Lower lobe of right lung (tissue), 2 donors: Measurements from ENCODE around the gene HOXA4. TPM values are rescaled to one million over a fixed set of nuclear protein-coding genes. Genes with fewer than 3 reads are reported as not detected.
A peak's percentile ranks its signal among the peaks of the same experiment; 100 is the strongest.

ENCODE experiments used
- ATAC-seq, 2 donors: fragments of 200-7000 bp; cut with Tn5 transposase; one replicate each; pipeline ENCODE4 v1.9.1; 2020 to 2022; ENCODE audit warnings: mild to moderate bottlenecking in 2 of 2, moderate library complexity in 2 of 2
- DNase-seq: peaks from one replicate; pipeline ENCODE4 v3.0.0-alpha.2; 2020
- H3K27ac ChIP-seq: fragments of 200-600 bp; one replicate; pipeline ENCODE4 v1.8.0; 2022
- H3K27me3 ChIP-seq: fragments of 200-600 bp; one replicate; pipeline ENCODE4 v1.8.0; 2022; ENCODE audit warnings: low read depth
- H3K36me3 ChIP-seq: fragments of 200-600 bp; one replicate; pipeline ENCODE4 v1.8.0; 2022; ENCODE audit warnings: mild to moderate bottlenecking
- H3K4me1 ChIP-seq: fragments of 200-600 bp; one replicate; pipeline ENCODE4 v1.8.0; 2022
- H3K4me3 ChIP-seq: fragments of 200-600 bp; one replicate; pipeline ENCODE4 v1.8.0; 2022; ENCODE audit warnings: mild to moderate bottlenecking
- H3K9me3 ChIP-seq: fragments of 200-600 bp; one replicate; pipeline ENCODE4 v1.8.0; 2022
- intact Hi-C: fragments of 100-400 bp; cut with DNase I; formaldehyde crosslinking; loops from one replicate; pipeline ENCODE4 v1.11.0; 2022
- total RNA-seq: library from RNA; stranded (reverse); fragmentation: NEBNext Ultra II Directional; extraction: Animal tissue kit (Norgen Biotek cat#: 25700); gene quantifications from one replicate; pipeline ENCODE4 v1.2.1, GENCODE V29; 2021
- TF ChIP-seq, protein P1 (sequence below): fragments of 200-600 bp; IDR thresholded peaks from one replicate; pipeline ENCODE4 v1.8.0; 2022; ENCODE audit warnings: antibody characterized with exemption, mild to moderate bottlenecking
- donor health status: DM: no; HTN: yes; CAD: no; lungs with severe emphysema.

Gene HOXA4
- total RNA-seq, 1 donor from 2014 or later = 8.5 TPM

DNA sequence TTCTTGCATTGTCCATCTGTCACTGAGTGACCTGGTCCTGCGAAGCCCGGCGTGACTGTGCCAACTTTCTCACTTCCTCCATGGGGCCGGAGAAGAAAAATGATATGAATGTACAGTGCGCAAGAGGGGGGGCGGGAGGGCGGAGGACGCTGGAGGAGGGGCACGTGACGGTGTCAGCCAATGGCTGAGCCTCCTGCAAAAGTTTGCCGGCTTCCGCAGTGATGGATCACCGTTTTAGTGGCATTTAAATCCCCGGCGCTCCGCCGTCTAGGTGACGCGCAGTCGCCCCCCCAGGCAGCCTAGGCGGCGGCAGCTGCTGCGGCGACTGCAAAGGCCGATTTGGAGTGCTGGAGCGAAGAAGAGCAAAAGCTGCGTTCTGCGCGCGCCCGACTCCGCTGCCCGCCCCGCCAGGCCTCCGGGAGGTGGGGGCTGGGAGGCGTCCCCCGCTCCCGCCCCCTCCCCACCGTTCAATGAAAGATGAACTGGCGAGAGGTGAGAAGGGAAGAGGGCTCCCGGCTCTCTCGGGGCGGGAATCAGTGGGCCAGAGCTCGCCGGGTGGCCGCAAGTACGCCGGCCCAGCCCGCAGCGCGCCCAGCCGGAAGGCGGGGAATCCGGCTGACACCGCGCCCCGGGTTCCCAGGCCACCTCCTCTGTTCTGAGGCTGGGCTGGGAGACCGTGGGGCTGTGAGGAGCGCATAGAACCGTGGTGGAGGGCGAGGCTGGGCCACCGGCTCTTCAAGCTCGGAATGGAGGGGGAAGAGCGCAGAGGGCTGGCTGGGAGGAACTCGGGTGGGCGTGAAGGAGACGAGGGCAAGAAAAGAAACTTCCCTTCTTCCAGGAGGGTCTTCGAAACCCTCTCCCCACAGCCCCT is 34.4 kb downstream of the HOXA4 start, which contains the start of gene HOXA1:
TSS of gene HOXA1 (minus strand) at position 104 of the 871 bp plus-strand sequence. CDS start at position 16, 88 bp downstream.
- Histone ChIP-seq H3K27ac (peak within 1 kb of the TSS; percentile 94), H3K4me1 (peaks cover 40% of the 10 kb centered on the region), H3K36me3 (peaks cover 16% of the 10 kb centered on the region), H3K4me3 (peak within 1 kb of the TSS; percentile 90), H3K27me3 (peaks cover 38% of the 10 kb centered on the region), H3K9me3 (no peaks in the 10 kb centered on the region)
- DNase-seq (peak; percentile 86), ATAC-seq (peak; percentile 87 to 89)
- TF ChIP-seq, protein P1, sequence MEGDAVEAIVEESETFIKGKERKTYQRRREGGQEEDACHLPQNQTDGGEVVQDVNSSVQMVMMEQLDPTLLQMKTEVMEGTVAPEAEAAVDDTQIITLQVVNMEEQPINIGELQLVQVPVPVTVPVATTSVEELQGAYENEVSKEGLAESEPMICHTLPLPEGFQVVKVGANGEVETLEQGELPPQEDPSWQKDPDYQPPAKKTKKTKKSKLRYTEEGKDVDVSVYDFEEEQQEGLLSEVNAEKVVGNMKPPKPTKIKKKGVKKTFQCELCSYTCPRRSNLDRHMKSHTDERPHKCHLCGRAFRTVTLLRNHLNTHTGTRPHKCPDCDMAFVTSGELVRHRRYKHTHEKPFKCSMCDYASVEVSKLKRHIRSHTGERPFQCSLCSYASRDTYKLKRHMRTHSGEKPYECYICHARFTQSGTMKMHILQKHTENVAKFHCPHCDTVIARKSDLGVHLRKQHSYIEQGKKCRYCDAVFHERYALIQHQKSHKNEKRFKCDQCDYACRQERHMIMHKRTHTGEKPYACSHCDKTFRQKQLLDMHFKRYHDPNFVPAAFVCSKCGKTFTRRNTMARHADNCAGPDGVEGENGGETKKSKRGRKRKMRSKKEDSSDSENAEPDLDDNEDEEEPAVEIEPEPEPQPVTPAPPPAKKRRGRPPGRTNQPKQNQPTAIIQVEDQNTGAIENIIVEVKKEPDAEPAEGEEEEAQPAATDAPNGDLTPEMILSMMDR = no peak
- intact Hi-C loops = no loop called here

DNA sequence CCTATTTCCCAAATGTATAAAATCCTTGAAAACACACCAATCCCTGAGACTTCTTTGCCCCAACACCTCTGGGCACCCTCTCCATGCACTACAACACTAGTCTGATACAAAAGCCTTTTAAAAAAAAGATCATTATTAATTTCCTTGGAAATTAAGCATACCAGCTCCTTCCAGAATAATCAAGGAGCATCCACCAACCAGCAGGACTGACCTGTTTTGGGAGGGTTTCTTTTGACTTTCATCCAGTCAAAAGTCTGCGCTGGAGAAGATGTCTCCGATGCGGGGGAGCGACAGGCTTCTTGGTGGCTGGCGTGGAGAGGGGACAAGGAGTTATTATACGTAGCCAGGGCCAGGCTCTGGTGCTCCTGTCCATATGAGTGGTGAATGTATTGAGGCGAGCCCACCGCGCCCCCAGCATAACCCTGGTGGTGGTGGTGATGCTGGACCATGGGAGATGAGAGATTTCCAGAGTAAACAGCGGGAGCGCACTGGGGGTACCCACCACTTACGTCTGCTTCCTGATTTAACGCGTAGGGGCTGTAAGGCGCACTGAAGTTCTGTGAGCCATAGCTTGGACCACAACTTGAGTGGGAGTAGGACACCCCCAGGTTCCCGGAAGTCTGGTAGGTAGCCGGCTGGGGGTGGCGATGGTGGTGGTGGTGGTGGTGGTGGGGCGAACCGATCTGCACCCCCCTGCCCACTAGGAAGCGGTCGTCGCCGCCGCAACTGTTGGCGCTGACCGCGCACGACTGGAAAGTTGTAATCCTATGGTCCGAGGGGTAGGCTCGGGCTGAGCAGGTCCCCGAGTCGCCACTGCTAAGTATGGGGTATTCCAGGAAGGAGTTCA is 35.3 kb downstream of the HOXA4 start:
- Histone ChIP-seq H3K9me3 (no peaks in the 10 kb centered on the region), H3K4me1 (peaks cover 33% of the 10 kb centered on the region), H3K4me3 (peak overlapping the region; percentile 90), H3K36me3 (peaks cover 7% of the 10 kb centered on the region), H3K27ac (peak overlapping the region; percentile 94), H3K27me3 (peaks cover 38% of the 10 kb centered on the region)
- DNase-seq = no peak
- ATAC-seq = peak; percentile 1
- TF ChIP-seq, protein P1 = no peak
- intact Hi-C loops = no loop called here

DNA sequence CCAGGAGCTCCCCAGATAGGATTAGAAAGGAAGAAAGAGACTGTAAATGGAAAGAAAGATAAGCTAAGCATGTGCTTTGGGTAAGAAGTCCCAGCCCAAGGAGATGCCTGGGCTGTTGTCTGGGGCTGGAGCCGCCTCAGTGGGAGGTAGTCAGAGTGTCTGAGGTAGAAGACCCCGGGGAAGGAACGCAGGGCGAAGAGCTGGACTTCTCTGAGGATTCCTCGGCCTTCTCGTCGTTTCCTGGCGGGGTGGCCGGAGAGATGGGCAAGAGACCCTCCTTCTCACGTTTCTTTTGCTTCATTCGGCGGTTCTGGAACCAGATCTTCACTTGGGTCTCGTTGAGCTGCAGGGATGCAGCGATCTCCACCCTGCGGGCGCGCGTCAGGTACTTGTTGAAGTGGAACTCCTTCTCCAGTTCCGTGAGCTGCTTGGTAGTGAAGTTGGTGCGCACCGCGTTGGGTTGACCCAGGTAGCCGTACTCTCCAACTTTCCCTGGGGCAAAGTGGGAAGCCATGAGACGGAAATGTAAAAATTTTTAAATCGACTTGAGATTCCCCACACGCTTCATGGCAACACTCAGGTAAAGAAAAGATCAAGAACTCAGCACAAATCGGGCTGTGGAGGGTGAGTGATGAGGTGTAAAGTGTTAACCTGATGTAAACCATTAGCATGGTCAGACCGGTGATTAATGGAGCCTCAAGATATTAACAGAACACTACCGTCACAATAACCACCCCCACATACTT is 36.1 kb downstream of the HOXA4 start:
- Histone ChIP-seq H3K4me3 (no peak overlapping the region), H3K27ac (no peak overlapping the region), H3K36me3 (no peaks in the 10 kb centered on the region), H3K9me3 (no peaks in the 10 kb centered on the region), H3K4me1 (peaks cover 25% of the 10 kb centered on the region), H3K27me3 (peaks cover 45% of the 10 kb centered on the region)
- TF ChIP-seq, protein P1 = no peak
- ATAC-seq = no peak
- intact Hi-C loops = no loop called here
- DNase-seq = no peak

DNA sequence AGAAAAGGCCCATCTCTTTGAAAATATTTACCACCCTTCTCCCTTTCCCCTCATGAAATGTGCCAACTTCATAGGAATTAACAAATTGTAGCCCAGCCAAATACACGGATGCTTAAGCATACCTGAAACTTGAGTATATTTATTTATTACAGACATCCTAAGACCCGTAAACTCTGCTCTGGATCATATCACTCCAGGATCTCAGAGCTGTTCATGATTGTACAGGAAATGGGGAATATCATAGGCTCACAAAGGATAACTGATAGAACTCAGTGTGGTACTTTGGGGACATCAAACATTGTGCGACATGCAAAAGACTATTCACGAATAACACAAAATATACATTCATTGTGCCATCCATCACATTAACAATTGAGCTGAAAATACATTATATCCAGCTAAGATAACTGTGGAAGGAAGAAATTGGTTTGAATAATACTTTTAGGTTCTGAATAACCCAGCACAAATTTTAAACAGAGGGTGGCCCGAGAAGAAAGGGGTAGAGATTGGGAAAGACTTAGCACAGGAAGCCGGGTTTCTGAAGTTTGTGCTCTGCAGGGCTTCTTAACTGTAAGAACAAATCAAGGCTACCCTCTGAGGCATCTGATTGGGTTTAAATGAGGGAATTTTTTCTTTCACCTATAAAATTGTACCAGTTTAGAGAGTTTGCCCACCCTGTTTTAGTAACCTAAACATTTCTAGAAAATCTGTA is 37.2 kb downstream of the HOXA4 start:
- Histone ChIP-seq H3K27me3 (peaks cover 49% of the 10 kb centered on the region), H3K4me3 (no peak overlapping the region), H3K9me3 (no peaks in the 10 kb centered on the region), H3K36me3 (no peaks in the 10 kb centered on the region), H3K4me1 (peaks cover 23% of the 10 kb centered on the region), H3K27ac (no peak overlapping the region)
- DNase-seq (no peak), ATAC-seq (no peak)
- intact Hi-C loops = no loop called here
- TF ChIP-seq, protein P1 = no peak

DNA sequence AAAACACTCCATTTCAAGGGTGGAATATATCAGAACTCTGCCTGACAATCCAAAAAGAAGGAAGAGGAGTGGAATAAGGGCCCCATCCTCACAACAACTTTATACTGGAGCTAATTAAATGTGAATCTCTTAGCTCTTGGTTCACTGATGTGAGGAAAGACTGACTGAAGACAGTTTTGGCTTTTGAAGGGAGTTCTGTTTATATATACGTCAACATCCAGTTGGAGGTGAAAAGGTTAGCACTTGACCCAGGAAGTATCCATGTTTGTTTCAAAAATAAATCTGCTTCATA is 37.8 kb downstream of the HOXA4 start:
- Histone ChIP-seq H3K27ac (no peak overlapping the region), H3K27me3 (peaks cover 51% of the 10 kb centered on the region), H3K4me1 (peaks cover 17% of the 10 kb centered on the region), H3K9me3 (no peaks in the 10 kb centered on the region), H3K36me3 (no peaks in the 10 kb centered on the region), H3K4me3 (no peak overlapping the region)
- TF ChIP-seq, protein P1 = no peak
- DNase-seq (no peak), ATAC-seq (no peak)
- intact Hi-C loops = no loop called here
